NT2/D1 (cell line): ENCODE measurements around the gene PLB1.
A peak's percentile ranks its signal among the peaks of the same experiment; 100 is the strongest.

Experiments used
- DNase-seq: peaks from one replicate; pipeline ENCODE4 v3.0.0-alpha.2; 2011; ENCODE audit warnings: low read depth, low spot score
- H3K27me3 ChIP-seq: 2 replicates; pipeline ENCODE4 v1.6.0; 2011; ENCODE audit warnings: mild to moderate bottlenecking; ENCODE audit not compliant: insufficient read length, insufficient read depth
- H3K36me3 ChIP-seq: 2 replicates; pipeline ENCODE4 v1.6.1; 2011; ENCODE audit warnings: mild to moderate bottlenecking, low read length, mixed read lengths; ENCODE audit not compliant: insufficient read depth, insufficient read length
- H3K4me1 ChIP-seq: 2 replicates; pipeline ENCODE4 v1.5.1; 2011; ENCODE audit not compliant: insufficient read depth, insufficient read length
- H3K4me3 ChIP-seq: 2 replicates; pipeline ENCODE4 v1.5.1; 2011; ENCODE audit warnings: low read depth; ENCODE audit not compliant: insufficient read length
- H3K9ac ChIP-seq: 2 replicates; pipeline ENCODE4 v1.6.0; 2011; ENCODE audit warnings: low read depth; ENCODE audit not compliant: insufficient read length
- H3K9me3 ChIP-seq: 2 replicates; pipeline ENCODE4 v1.5.1; 2011; ENCODE audit warnings: mild to moderate bottlenecking, low read length; ENCODE audit not compliant: insufficient read depth
- SUZ12 ChIP-seq: IDR thresholded peaks from 2 replicates; pipeline ENCODE4 v1.6.1; 2011; ENCODE audit not compliant: insufficient read length, insufficient read depth; ENCODE audit errors: extremely low read depth
- YY1 ChIP-seq: IDR thresholded peaks from 2 replicates; pipeline ENCODE4 v1.6.1; 2011; ENCODE audit not compliant: insufficient read length, insufficient read depth
- ZNF274 ChIP-seq: IDR thresholded peaks from 2 replicates; pipeline ENCODE4 v1.6.1; 2011; ENCODE audit warnings: mild to moderate bottlenecking, low read depth, low read length

PLB1 gene

DNA sequence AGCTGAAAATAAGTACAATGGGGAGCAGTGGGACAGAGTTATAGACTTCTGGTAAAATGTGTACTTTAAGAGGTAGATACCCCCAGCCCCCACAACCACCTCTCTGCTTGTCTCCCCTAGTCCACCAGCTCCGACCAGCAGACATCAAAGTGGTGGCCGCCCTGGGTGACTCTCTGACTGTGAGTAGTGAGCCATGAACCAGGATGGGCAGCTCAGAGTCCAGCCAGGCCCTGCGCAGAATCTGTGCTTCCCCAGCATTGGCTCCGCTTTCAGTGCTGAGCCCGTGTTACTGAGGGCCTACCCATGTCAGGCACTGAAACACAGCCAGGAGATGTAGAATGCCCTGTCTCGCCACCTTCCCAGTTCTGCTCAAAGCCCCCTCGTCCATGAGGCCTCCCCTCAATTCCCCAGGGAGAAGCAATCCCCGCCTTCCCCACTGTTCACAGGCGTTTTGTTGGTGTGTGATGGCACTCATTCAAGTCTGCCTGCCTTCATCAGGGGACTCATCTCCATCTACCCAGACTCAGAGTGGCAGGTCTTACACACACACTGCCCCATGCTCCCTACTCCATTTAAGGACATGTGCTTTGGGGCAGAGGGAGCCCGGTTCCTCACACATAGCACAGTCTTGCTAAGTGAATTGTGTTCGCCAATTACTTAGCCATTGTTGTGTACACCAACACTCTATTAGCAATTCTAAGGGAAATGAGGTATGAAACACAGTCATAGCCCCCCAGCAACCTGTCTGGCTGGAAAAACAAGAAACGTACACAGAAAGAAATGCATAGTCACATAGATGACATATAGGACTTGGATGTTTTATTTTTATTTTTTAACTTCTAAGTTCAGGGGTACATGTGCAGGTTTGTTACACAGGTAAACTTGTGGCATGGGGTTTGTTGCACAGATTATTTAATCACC lies 122.6 kb downstream of the PLB1 start:
- H3K4me1 ChIP-seq, result peaks cover 15% of the 10 kb centered on the region
- TF ChIP-seq SUZ12, result no peak
- TF ChIP-seq ZNF274, result no peak
- no peak for TF ChIP-seq YY1
- H3K9me3 ChIP-seq, result no peaks in the 10 kb centered on the region

GRCh38 chr2:28619213-28620196 lies 123.6 kb downstream of the PLB1 start:
- H3K9me3 ChIP-seq, result no peaks in the 10 kb centered on the region; the same call in 1 of the 2 replicates
- no peak for DNase-seq
- no peak overlapping the region for H3K9ac ChIP-seq
- TF ChIP-seq YY1 (no peak), SUZ12 (no peak), ZNF274 (no peak)
- no peaks in the 10 kb centered on the region for H3K27me3 ChIP-seq
- H3K36me3 ChIP-seq, result no peaks in the 10 kb centered on the region
- peaks cover 17% of the 10 kb centered on the region for H3K4me1 ChIP-seq
- no peak overlapping the region for H3K4me3 ChIP-seq

More for the DNA sequence above, 122.6 kb downstream of the PLB1 start:
- no peak overlapping the region for H3K9ac ChIP-seq
- DNase-seq, result no peak
- no peaks in the 10 kb centered on the region for H3K36me3 ChIP-seq
- H3K4me3 ChIP-seq, result no peak overlapping the region
- no peaks in the 10 kb centered on the region for H3K27me3 ChIP-seq

- no peak overlapping the region for H3K4me3 ChIP-seq
- no peaks in the 10 kb centered on the region; the same call in 1 of the 2 replicates for H3K9me3 ChIP-seq
- H3K36me3 ChIP-seq, result no peaks in the 10 kb centered on the region
- H3K9ac ChIP-seq, result no peak overlapping the region
- TF ChIP-seq ZNF274, result no peak
- TF ChIP-seq YY1, result no peak
- TF ChIP-seq SUZ12, result no peak
- no peak for DNase-seq
- H3K4me1 ChIP-seq, result peaks cover 22% of the 10 kb centered on the region
- H3K27me3 ChIP-seq, result no peaks in the 10 kb centered on the region
Measured at GRCh38 chr2:28620291-28620793, 124.5 kb downstream of the PLB1 start.

GRCh38 chr2:28620801-28621171 lies 124.9 kb downstream of the PLB1 start:
- no peak overlapping the region for H3K9ac ChIP-seq
- no peak overlapping the region for H3K4me3 ChIP-seq
- TF ChIP-seq YY1 (no peak), ZNF274 (no peak), SUZ12 (no peak)
- no peaks in the 10 kb centered on the region for H3K36me3 ChIP-seq
- peaks cover 22% of the 10 kb centered on the region for H3K4me1 ChIP-seq
- no peak for DNase-seq
- H3K27me3 ChIP-seq, result no peaks in the 10 kb centered on the region
- H3K9me3 ChIP-seq, result no peaks in the 10 kb centered on the region; the same call in 1 of the 2 replicates

- Histone ChIP-seq H3K9me3 (no peaks in the 10 kb centered on the region; the same call in 1 of the 2 replicates), H3K9ac (no peak overlapping the region), H3K4me3 (no peak overlapping the region), H3K27me3 (no peaks in the 10 kb centered on the region), H3K4me1 (peaks cover 24% of the 10 kb centered on the region), H3K36me3 (no peaks in the 10 kb centered on the region)
- DNase-seq, result peak; percentile 52
- no peak for TF ChIP-seq ZNF274
- TF ChIP-seq YY1, result no peak
- TF ChIP-seq SUZ12, result no peak
Measured at GRCh38 chr2:28621172-28622100, 125.6 kb downstream of the PLB1 start.

- Histone ChIP-seq H3K27me3 (no peaks in the 10 kb centered on the region), H3K9me3 (no peaks in the 10 kb centered on the region; the same call in 1 of the 2 replicates), H3K9ac (no peak overlapping the region), H3K4me3 (no peak overlapping the region), H3K4me1 (peaks cover 26% of the 10 kb centered on the region), H3K36me3 (no peaks in the 10 kb centered on the region)
- DNase-seq, result no peak
- no peak for TF ChIP-seq YY1
- TF ChIP-seq ZNF274, result no peak
- no peak for TF ChIP-seq SUZ12
Measured at GRCh38 chr2:28622101-28622499, 126.2 kb downstream of the PLB1 start.
